Measurements from ENCODE around the gene GPR34. TPM values are rescaled to one million over a fixed set of nuclear protein-coding genes. Genes with fewer than 3 reads are reported as not detected.
"Not testable (repeated sequence)": the region's sequence is repeated elsewhere in the genome, so short reads cannot be mapped to it uniquely, and the experiment has no call there.

GPR34 gene, protein sequence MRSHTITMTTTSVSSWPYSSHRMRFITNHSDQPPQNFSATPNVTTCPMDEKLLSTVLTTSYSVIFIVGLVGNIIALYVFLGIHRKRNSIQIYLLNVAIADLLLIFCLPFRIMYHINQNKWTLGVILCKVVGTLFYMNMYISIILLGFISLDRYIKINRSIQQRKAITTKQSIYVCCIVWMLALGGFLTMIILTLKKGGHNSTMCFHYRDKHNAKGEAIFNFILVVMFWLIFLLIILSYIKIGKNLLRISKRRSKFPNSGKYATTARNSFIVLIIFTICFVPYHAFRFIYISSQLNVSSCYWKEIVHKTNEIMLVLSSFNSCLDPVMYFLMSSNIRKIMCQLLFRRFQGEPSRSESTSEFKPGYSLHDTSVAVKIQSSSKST
- 10 to 100 TPM in 2 of 4 donors, 1 to 10 TPM in 2; 3.3 to 17.0 (median 7.1) TPM for total RNA-seq

DNA sequence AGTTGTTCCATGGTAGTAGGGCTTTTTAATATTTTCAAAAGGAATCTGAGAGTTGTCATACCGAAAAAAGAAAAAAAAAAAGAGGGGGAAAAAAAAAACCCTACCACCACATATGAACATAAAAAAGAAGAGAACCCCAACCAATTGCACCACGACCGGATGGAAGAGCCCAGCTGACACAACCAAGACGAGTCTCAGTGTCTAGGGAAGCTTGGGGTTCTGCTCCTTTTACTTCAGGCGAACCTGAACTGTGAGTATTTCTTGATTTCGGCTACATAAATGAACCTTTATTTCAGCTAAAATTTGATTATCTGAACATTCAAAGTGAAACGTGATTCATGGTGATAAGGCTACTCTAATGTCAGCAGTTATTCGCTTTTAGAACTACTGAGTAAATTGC, at the start of gene GPR34:
TSS of gene GPR34 (plus strand) at position 139 of the 400 bp plus-strand sequence. CDS start 6,661 bp downstream, outside the sequence.
- H3K36me3 ChIP-seq: no peaks in the 10 kb centered on the region
- no peaks in the 10 kb centered on the region for H3K27me3 ChIP-seq
- ATAC-seq: no peak
- H3K4me1 ChIP-seq: no peaks in the 10 kb centered on the region
- H3K27ac ChIP-seq: no peak within 1 kb of the TSS
- WGBS, 2 donors (ENCODE audit: low coverage in 1 of 2): 65 to 74% methylated on average over 6 to 8 of the region's 8 CpGs
- peak within 1 kb of the TSS in 1 of 2 donors; percentile 6 for H3K4me3 ChIP-seq
- TF ChIP-seq POLR2AphosphoS5 (IDR thresholded peaks at IDR 0.05) (no peak), POLR2A (IDR thresholded peaks at IDR 0.05) (no peak), EP300 (IDR thresholded peaks at IDR 0.05) (no peak)
- TF ChIP-seq, protein P1, sequence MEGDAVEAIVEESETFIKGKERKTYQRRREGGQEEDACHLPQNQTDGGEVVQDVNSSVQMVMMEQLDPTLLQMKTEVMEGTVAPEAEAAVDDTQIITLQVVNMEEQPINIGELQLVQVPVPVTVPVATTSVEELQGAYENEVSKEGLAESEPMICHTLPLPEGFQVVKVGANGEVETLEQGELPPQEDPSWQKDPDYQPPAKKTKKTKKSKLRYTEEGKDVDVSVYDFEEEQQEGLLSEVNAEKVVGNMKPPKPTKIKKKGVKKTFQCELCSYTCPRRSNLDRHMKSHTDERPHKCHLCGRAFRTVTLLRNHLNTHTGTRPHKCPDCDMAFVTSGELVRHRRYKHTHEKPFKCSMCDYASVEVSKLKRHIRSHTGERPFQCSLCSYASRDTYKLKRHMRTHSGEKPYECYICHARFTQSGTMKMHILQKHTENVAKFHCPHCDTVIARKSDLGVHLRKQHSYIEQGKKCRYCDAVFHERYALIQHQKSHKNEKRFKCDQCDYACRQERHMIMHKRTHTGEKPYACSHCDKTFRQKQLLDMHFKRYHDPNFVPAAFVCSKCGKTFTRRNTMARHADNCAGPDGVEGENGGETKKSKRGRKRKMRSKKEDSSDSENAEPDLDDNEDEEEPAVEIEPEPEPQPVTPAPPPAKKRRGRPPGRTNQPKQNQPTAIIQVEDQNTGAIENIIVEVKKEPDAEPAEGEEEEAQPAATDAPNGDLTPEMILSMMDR (IDR thresholded peaks at IDR 0.05): no peak
- H3K9me3 ChIP-seq: no peaks in the 10 kb centered on the region

DNA sequence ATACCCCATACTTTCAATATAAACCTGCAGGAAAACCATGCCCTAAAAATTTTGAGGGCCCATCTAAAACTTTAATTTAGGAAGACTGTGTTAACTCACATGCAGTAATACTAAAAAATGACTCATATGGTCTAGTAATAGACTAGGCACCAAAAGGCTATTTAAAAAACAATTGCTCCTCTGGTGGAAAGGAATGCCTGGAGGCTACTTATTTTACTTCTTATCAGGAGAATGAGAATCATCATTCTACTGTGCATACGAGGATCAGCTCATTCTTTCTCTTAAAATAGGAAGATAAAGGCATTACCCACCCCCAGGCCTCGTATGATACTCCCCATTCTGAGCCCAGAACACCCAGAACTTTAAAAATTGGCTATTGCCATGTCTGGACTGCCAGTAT, 42.6 kb upstream of the GPR34 start:
- not testable (repeated sequence) for H3K27ac ChIP-seq, H3K4me3 ChIP-seq, ATAC-seq, H3K4me1 ChIP-seq, H3K36me3 ChIP-seq, H3K27me3 ChIP-seq, H3K9me3 ChIP-seq
- 45 to 73% methylated on average over 2 of the region's 2 CpGs for WGBS, 2 donors (ENCODE audit: low coverage in 1 of 2)

DNA sequence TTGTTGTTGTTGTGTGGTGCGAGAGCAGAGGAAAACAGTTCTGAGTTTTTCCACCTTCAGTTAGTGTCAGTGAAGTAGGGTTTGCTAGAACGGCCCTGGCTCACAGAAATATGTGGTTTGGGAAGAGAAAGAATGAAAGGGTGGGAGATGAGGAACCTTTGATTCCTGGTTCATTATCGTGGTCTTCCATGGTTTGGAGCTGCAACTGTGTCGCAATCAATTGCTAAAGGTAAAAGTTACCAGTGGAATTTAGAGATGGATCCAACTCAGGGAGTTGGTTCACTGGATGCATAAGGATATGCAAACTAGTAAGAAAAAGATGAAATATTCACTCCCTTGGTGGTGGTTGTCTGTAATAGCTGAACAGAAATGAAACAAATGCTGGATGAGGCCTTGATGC, 35.6 kb upstream of the GPR34 start:
- ATAC-seq: no peak
- Histone ChIP-seq H3K4me1 (no peaks in the 10 kb centered on the region), H3K9me3 (no peaks in the 10 kb centered on the region), H3K36me3 (peaks cover 0 to 14% of the 10 kb centered on the region in 2 donors), H3K4me3 (no peak overlapping the region), H3K27me3 (no peaks in the 10 kb centered on the region), H3K27ac (no peak overlapping the region)
- WGBS, 2 donors (ENCODE audit: low coverage in 1 of 2): 80 to 100% methylated on average over 1 of the region's 4 CpGs
- TF ChIP-seq, protein P1 (IDR thresholded peaks at IDR 0.05): no peak
- TF ChIP-seq EP300 (IDR thresholded peaks at IDR 0.05): no peak
- no peak for TF ChIP-seq POLR2AphosphoS5 (IDR thresholded peaks at IDR 0.05)
- TF ChIP-seq POLR2A (IDR thresholded peaks at IDR 0.05): no peak

DNA sequence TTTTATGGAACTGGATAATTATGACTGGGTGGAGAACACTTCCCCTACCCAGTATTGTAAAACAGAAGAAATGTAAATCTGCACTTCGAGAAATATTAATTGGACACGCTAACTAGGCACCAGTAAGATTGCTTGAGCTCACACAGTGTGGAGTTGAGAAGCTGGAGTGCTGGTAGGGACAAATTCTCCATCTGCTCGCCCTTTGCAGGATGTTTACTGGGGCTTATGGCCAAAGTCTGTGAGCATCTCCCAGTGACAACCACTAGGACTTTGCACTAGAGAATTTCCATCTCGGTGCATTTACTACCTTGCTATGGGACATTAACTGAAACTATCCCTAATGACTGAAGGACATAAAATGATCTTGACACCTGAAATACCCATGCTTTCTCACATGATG, 33.7 kb upstream of the GPR34 start:
- ATAC-seq: no peak
- no peak for TF ChIP-seq POLR2AphosphoS5 (IDR thresholded peaks at IDR 0.05)
- TF ChIP-seq, protein P1 (IDR thresholded peaks at IDR 0.05): no peak
- no peak for TF ChIP-seq POLR2A (IDR thresholded peaks at IDR 0.05)
- TF ChIP-seq EP300 (IDR thresholded peaks at IDR 0.05): no peak
- Histone ChIP-seq H3K4me1 (no peaks in the 10 kb centered on the region), H3K9me3 (no peaks in the 10 kb centered on the region), H3K27ac (no peak overlapping the region), H3K4me3 (no peak overlapping the region), H3K36me3 (peaks cover 0 to 33% of the 10 kb centered on the region in 2 donors), H3K27me3 (no peaks in the 10 kb centered on the region)
- WGBS, 2 donors (ENCODE audit: low coverage in 1 of 2): 70 to 74% methylated on average over 2 to 3 of the region's 4 CpGs

DNA sequence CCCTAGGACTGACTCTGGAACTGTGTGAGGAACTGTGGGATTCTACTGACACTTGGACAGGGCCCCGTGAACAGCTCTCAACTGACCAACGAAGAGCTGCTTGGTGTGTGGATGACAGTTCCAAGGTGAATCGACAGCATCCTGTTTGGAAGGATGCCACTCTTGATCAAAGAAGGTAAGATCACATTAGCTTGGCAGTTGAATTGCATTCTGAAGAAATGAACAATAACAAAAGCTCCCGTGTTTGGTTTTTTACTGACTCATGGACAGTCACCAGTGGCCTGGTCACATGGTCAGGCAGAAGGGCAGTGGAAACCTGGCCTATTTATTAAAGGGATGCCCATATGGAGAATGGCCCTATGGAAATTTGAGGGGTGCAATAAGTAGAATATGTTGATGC, 33.1 kb upstream of the GPR34 start:
- Histone ChIP-seq H3K4me1 (no peaks in the 10 kb centered on the region), H3K9me3 (no peaks in the 10 kb centered on the region), H3K36me3 (peaks cover 0 to 36% of the 10 kb centered on the region in 2 donors), H3K27me3 (no peaks in the 10 kb centered on the region), H3K27ac (no peak overlapping the region), H3K4me3 (no peak overlapping the region)
- TF ChIP-seq POLR2AphosphoS5 (IDR thresholded peaks at IDR 0.05): no peak
- TF ChIP-seq POLR2A (IDR thresholded peaks at IDR 0.05): no peak
- no peak for TF ChIP-seq EP300 (IDR thresholded peaks at IDR 0.05)
- TF ChIP-seq, protein P1 (IDR thresholded peaks at IDR 0.05): no peak
- ATAC-seq: no peak
- WGBS, 2 donors (ENCODE audit: low coverage in 1 of 2): 17% methylated on average over 1 of the region's 4 CpGs; no CpG with 5 or more reads in 1 of the 2 donors

Data from gastroesophageal sphincter (tissue), 4 donors.